Body of pancreas (tissue), 4 donors: ENCODE measurements around the gene CANT1. TPM values are rescaled to one million over a fixed set of nuclear protein-coding genes. Genes with fewer than 3 reads are reported as not detected.
A peak's percentile ranks its signal among the peaks of the same experiment; 100 is the strongest.

Experiments
- ATAC-seq: fragments of 150-250 bp; one replicate; pipeline ENCODE4 v1.9.1; 2016
- DNase-seq, 4 donors: peaks; one replicate each; pipeline ENCODE4 v3.0.0-alpha.2; 2019
- H3K27ac ChIP-seq, 4 donors: fragments of 200-600 bp; sonication (generic); 1 replicate in 3 of 4; 2 replicates in 1 of 4; pipeline versions ENCODE4 v1.5.1 to v1.6.1; 2016 to 2019; ENCODE audit warnings: mild to moderate bottlenecking in 1 of 4, mixed read lengths in 1 of 4, moderate library complexity in 1 of 4
- H3K27me3 ChIP-seq, 2 donors: fragments of 200-600 bp; sonication (generic); one replicate each; pipeline ENCODE4 v1.6.0; 2016; ENCODE audit warnings: mild to moderate bottlenecking in 1 of 2
- H3K36me3 ChIP-seq, 2 donors: fragments of 200-600 bp; sonication (generic); replicated peaks in 1 of 2; 2 replicates each; pipeline ENCODE4 v1.5.1; 2016; ENCODE audit warnings: low read depth in 2 of 2; ENCODE audit not compliant: insufficient read depth in 1 of 2
- H3K4me1 ChIP-seq: fragments of 200-600 bp; sonication (generic); one replicate; pipeline ENCODE4 v1.6.0; 2016
- H3K4me3 ChIP-seq, 2 donors: fragments of 200-600 bp; sonication (generic); 1 replicate in 1 of 2; 2 replicates in 1 of 2; pipeline ENCODE4 v1.5.1; 2016 to 2019
- H3K9me3 ChIP-seq, 3 donors: fragments of 200-600 bp; sonication (generic); 1 replicate in 2 of 3; 2 replicates in 1 of 3; pipeline ENCODE4 v1.5.1; 2016
- CTCF ChIP-seq, 7 experiments: fragments of 450-650 bp in 4 of 7; fragments of 200-600 bp in 3 of 7; sonication (generic) in 3 of 7; IDR thresholded peaks; one replicate each; pipeline ENCODE4 v1.5.1; 2016 to 2019; ENCODE audit warnings: antibody characterized with exemption in 7 of 7
- POLR2A ChIP-seq, 3 donors: fragments of 450-650 bp; IDR thresholded peaks; one replicate each; pipeline ENCODE4 v1.6.1; 2016; ENCODE audit warnings: antibody characterized with exemption in 3 of 3, mild to moderate bottlenecking in 2 of 3
- WGBS, 2 donors: methylation state at CpG; one replicate each; pipeline ENCODE4 v1.1.5; 2017; 5-methylcytosine and 5-hydroxymethylcytosine counted together
- intact Hi-C: fragments of 100-400 bp; cut with DNase I; formaldehyde crosslinking; loops from one replicate; pipeline ENCODE4 v1.15.1; 2023
- total RNA-seq, 2 donors: library from RNA; depleted of rRNA; stranded (reverse); fragments of >200 nt; gene quantifications; one replicate each; pipeline ENCODE4 v1.1.0, GENCODE V29; 2016

Gene CANT1
- total RNA-seq, 2 donors from 2014 or later = 12.5 to 17.5 TPM

- TF ChIP-seq CTCF (IDR thresholded peaks at IDR 0.05) = no peak
- TF ChIP-seq POLR2A (IDR thresholded peaks at IDR 0.05) = no peak
- Histone ChIP-seq H3K27me3 (no peaks in the 10 kb centered on the region), H3K9me3 (no peaks in the 10 kb centered on the region), H3K27ac (no peak overlapping the region), H3K4me1 (peaks cover 24% of the 10 kb centered on the region), H3K4me3 (no peak overlapping the region), H3K36me3 (peaks cover 0 to 9% of the 10 kb centered on the region in 2 donors)
- ATAC-seq (no peak), DNase-seq (peak in 1 of 4 donors; percentile 5)
- intact Hi-C loops = no loop called here
- WGBS, 2 donors = 74 to 78% methylated on average over 12 of the region's 12 CpGs
Measured at GRCh38 chr17:78992542-78993212, 16.9 kb downstream of the CANT1 start.

GRCh38 chr17:78991906-78992532 is 17.5 kb downstream of the CANT1 start:
- 89 to 94% methylated on average over 12 to 22 of the region's 22 CpGs for WGBS, 2 donors
- intact Hi-C loops = no loop called here
- TF ChIP-seq CTCF (IDR thresholded peaks at IDR 0.05) (no peak), POLR2A (IDR thresholded peaks at IDR 0.05) (no peak)
- peaks cover 0 to 6% of the 10 kb centered on the region in 2 donors for H3K36me3 ChIP-seq
- peaks cover 30% of the 10 kb centered on the region for H3K4me1 ChIP-seq
- H3K27ac ChIP-seq = no peak overlapping the region
- H3K27me3 ChIP-seq = no peaks in the 10 kb centered on the region
- no peak for ATAC-seq
- no peak for DNase-seq
- H3K4me3 ChIP-seq = no peak overlapping the region
- no peaks in the 10 kb centered on the region for H3K9me3 ChIP-seq

GRCh38 chr17:78991017-78991738 is 18.4 kb downstream of the CANT1 start:
- 94 to 97% methylated on average over 23 to 33 of the region's 33 CpGs for WGBS, 2 donors
- no peak for ATAC-seq
- H3K27ac ChIP-seq = no peak overlapping the region
- H3K27me3 ChIP-seq = no peaks in the 10 kb centered on the region
- H3K36me3 ChIP-seq = peaks cover 0 to 3% of the 10 kb centered on the region in 2 donors
- no peak overlapping the region for H3K4me3 ChIP-seq
- no peaks in the 10 kb centered on the region for H3K9me3 ChIP-seq
- TF ChIP-seq CTCF (IDR thresholded peaks at IDR 0.05) (no peak), POLR2A (IDR thresholded peaks at IDR 0.05) (no peak)
- H3K4me1 ChIP-seq = peaks cover 31% of the 10 kb centered on the region
- intact Hi-C loops = no loop called here
- peak in 1 of 4 donors; percentile 4 for DNase-seq

GRCh38 chr17:78990349-78991016 is 19.1 kb downstream of the CANT1 start:
- Histone ChIP-seq H3K4me3 (no peak overlapping the region), H3K4me1 (peaks cover 30% of the 10 kb centered on the region), H3K36me3 (peaks cover 0 to 3% of the 10 kb centered on the region in 2 donors), H3K9me3 (no peaks in the 10 kb centered on the region), H3K27me3 (no peaks in the 10 kb centered on the region), H3K27ac (no peak overlapping the region)
- 93 to 97% methylated on average over 27 to 29 of the region's 29 CpGs for WGBS, 2 donors
- DNase-seq = peak in 1 of 4 donors; percentile 8
- TF ChIP-seq POLR2A (IDR thresholded peaks at IDR 0.05) (no peak), CTCF (IDR thresholded peaks at IDR 0.05) (no peak)
- intact Hi-C loops = no loop called here
- no peak for ATAC-seq
